ENCODE results near the gene SAA4. TPM values are rescaled to one million over a fixed set of nuclear protein-coding genes. Genes with fewer than 3 reads are reported as not detected.

SAA4 gene
- total and polyA plus RNA-seq, 8 donors = 1.6 TPM; not detected in 7

Small RNA genes within 50 kb of the gene (small RNA-seq; reads per million reads assigned to genes)
- gene RNA5SP333 (0 reads per million in 4 donors), gene RNA5SP334 (0 reads per million in 4 donors)

Other genes starting within 250 kb of the SAA4 start
- gene SERGEF, start 223.8 kb downstream of the SAA4 start, total RNA-seq = 100 to 1,000 TPM in 1 of 5 donors, 10 to 100 TPM in 2, 1 to 10 TPM in 1, not detected in 1; 9.3 to 158 (median 20.5) TPM
- gene SERGEF, start 223.8 kb downstream of the SAA4 start, polyA plus RNA-seq = 100 to 1,000 TPM in 1 of 3 donors, 10 to 100 TPM in 2; 73.5 to 101 (median 86.0) TPM
- gene TPH1, start 190.5 kb downstream of the SAA4 start, total RNA-seq = 10 to 100 TPM in 2 of 5 donors, 1 to 10 TPM in 2, not detected in 1; 2.3 to 23.1 (median 11.2) TPM
- gene TPH1, start 190.5 kb downstream of the SAA4 start, polyA plus RNA-seq = 1 to 10 TPM in 2 of 3 donors, under 1 TPM in 1; 0.75 to 3.1 (median 1.5) TPM
- gene SAAL1, start 130.7 kb downstream of the SAA4 start, total RNA-seq = 10 to 100 TPM in 2 of 5 donors, 1 to 10 TPM in 3; 2.0 to 20.2 (median 5.8) TPM
- 10 to 100 TPM; 10.1 to 11.9 (median 11.5) TPM for gene SAAL1, start 130.7 kb downstream of the SAA4 start, polyA plus RNA-seq
- gene MRGPRX3, start 104.2 kb downstream of the SAA4 start, total RNA-seq = not detected
- gene MRGPRX3, start 104.2 kb downstream of the SAA4 start, polyA plus RNA-seq = 1 to 10 TPM in 1 of 3 donors, not detected in 2; 1.2 TPM
- not detected for gene MRGPRX4, start 64.0 kb downstream of the SAA4 start, total RNA-seq
- gene MRGPRX4, start 64.0 kb downstream of the SAA4 start, polyA plus RNA-seq = not detected
- gene SAA2, start 11.9 kb upstream of the SAA4 start, total RNA-seq = 10 to 100 TPM in 1 of 5 donors, 1 to 10 TPM in 2, not detected in 2; 2.7 to 60.7 (median 5.2) TPM
- gene SAA2, start 11.9 kb upstream of the SAA4 start, polyA plus RNA-seq = 10 to 100 TPM in 2 of 3 donors, 1 to 10 TPM in 1; 6.3 to 98.2 (median 42.1) TPM
- 10 to 100 TPM in 1 of 5 donors, 1 to 10 TPM in 1, not detected in 3; 2.7 to 13.9 TPM for gene SAA1, start 29.5 kb upstream of the SAA4 start, total RNA-seq
- gene SAA1, start 29.5 kb upstream of the SAA4 start, polyA plus RNA-seq = 100 to 1,000 TPM in 2 of 3 donors, 10 to 100 TPM in 1; 27.5 to 289 (median 171) TPM
- 10 to 100 TPM in 3 of 5 donors, 1 to 10 TPM in 2; 5.2 to 61.3 (median 44.2) TPM for gene HPS5, start 85.3 kb upstream of the SAA4 start, total RNA-seq
- 1 to 10 TPM; 5.5 to 7.2 (median 6.3) TPM for gene HPS5, start 85.3 kb upstream of the SAA4 start, polyA plus RNA-seq
- gene GTF2H1, start 85.8 kb upstream of the SAA4 start, total RNA-seq = 10 to 100 TPM in 4 of 5 donors, 1 to 10 TPM in 1; 7.8 to 76.4 (median 54.3) TPM
- 10 to 100 TPM; 16.1 to 25.1 (median 23.5) TPM for gene GTF2H1, start 85.8 kb upstream of the SAA4 start, polyA plus RNA-seq
- gene LDHA, start 157.8 kb upstream of the SAA4 start, total RNA-seq = 100 to 1,000 TPM; 106 to 367 (median 236) TPM
- gene LDHA, start 157.8 kb upstream of the SAA4 start, polyA plus RNA-seq = 100 to 1,000 TPM; 263 to 350 (median 334) TPM
- under 1 TPM in 1 of 5 donors, not detected in 4; 0.73 TPM for gene LDHC, start 175.5 kb upstream of the SAA4 start, total RNA-seq
- gene LDHC, start 175.5 kb upstream of the SAA4 start, polyA plus RNA-seq = under 1 TPM in 1 of 3 donors, not detected in 2; 0.81 TPM
- not detected for gene LDHAL6A, start 219.1 kb upstream of the SAA4 start, total RNA-seq
- not detected for gene LDHAL6A, start 219.1 kb upstream of the SAA4 start, polyA plus RNA-seq